Tibial nerve (tissue), 4 donors: ENCODE results near the gene ALPK3. TPM values are rescaled to one million over a fixed set of nuclear protein-coding genes. Genes with fewer than 3 reads are reported as not detected.

ENCODE experiments used
- DNase-seq, 2 donors: peaks; one replicate each; pipeline ENCODE4 v3.0.0-alpha.2; 2019; ENCODE audit warnings: low spot score in 2 of 2
- H3K27ac ChIP-seq, 4 donors: fragments of 200-600 bp; sonication (generic) in 3 of 4; one replicate each; pipeline ENCODE4 v1.5.1; 2017 to 2019; ENCODE audit warnings: mild to moderate bottlenecking in 1 of 4
- H3K27me3 ChIP-seq, 2 donors: fragments of 200-600 bp; sonication (generic) in 1 of 2; one replicate each; pipeline versions ENCODE4 v1.5.1 to v1.6.0; 2017 to 2019
- H3K36me3 ChIP-seq, 3 donors: fragments of 200-600 bp; sonication (generic); one replicate each; pipeline ENCODE4 v1.5.1; 2018 to 2019
- H3K4me1 ChIP-seq, 4 donors: fragments of 200-600 bp; sonication (generic) in 3 of 4; one replicate each; pipeline ENCODE4 v1.5.1; 2017 to 2019
- H3K4me3 ChIP-seq, 4 donors: fragments of 200-600 bp; sonication (generic) in 3 of 4; one replicate each; pipeline ENCODE4 v1.5.1; 2017 to 2019; ENCODE audit warnings: mild to moderate bottlenecking in 1 of 4, moderate library complexity in 1 of 4
- H3K9me3 ChIP-seq, 4 donors: fragments of 200-600 bp; sonication (generic) in 3 of 4; one replicate each; pipeline ENCODE4 v1.5.1; 2017 to 2019
- EP300 ChIP-seq, 2 donors: sonication (generic); formaldehyde crosslinking; IDR thresholded peaks; one replicate each; pipeline ENCODE4 v1.6.1; 2017; ENCODE audit warnings: antibody characterized with exemption in 2 of 2, mild to moderate bottlenecking in 1 of 2
- POLR2A ChIP-seq, 2 donors: fragments of 450-650 bp; IDR thresholded peaks; one replicate each; pipeline ENCODE4 v1.6.1; 2017; ENCODE audit warnings: antibody characterized with exemption in 2 of 2, mild to moderate bottlenecking in 2 of 2, moderate library complexity in 2 of 2
- WGBS, 2 donors: methylation state at CpG; one replicate each; pipeline ENCODE4 v1.1.5; 2018; 5-methylcytosine and 5-hydroxymethylcytosine counted together
- total RNA-seq, 4 donors: library from RNA; depleted of rRNA; stranded (reverse); fragments of >200 nt; gene quantifications; one replicate each; pipeline ENCODE4 v1.1.0, GENCODE V29; 2016
- TF ChIP-seq, protein P1 (sequence below), 5 experiments: fragments of 200-600 bp in 3 of 5; fragments of 450-650 bp in 2 of 5; sonication (generic) in 3 of 5; IDR thresholded peaks; one replicate each; pipeline ENCODE4 v1.5.1; 2016 to 2019; ENCODE audit warnings: antibody characterized with exemption in 5 of 5, mild to moderate bottlenecking in 3 of 5, moderate library complexity in 2 of 5

Gene ALPK3, protein sequence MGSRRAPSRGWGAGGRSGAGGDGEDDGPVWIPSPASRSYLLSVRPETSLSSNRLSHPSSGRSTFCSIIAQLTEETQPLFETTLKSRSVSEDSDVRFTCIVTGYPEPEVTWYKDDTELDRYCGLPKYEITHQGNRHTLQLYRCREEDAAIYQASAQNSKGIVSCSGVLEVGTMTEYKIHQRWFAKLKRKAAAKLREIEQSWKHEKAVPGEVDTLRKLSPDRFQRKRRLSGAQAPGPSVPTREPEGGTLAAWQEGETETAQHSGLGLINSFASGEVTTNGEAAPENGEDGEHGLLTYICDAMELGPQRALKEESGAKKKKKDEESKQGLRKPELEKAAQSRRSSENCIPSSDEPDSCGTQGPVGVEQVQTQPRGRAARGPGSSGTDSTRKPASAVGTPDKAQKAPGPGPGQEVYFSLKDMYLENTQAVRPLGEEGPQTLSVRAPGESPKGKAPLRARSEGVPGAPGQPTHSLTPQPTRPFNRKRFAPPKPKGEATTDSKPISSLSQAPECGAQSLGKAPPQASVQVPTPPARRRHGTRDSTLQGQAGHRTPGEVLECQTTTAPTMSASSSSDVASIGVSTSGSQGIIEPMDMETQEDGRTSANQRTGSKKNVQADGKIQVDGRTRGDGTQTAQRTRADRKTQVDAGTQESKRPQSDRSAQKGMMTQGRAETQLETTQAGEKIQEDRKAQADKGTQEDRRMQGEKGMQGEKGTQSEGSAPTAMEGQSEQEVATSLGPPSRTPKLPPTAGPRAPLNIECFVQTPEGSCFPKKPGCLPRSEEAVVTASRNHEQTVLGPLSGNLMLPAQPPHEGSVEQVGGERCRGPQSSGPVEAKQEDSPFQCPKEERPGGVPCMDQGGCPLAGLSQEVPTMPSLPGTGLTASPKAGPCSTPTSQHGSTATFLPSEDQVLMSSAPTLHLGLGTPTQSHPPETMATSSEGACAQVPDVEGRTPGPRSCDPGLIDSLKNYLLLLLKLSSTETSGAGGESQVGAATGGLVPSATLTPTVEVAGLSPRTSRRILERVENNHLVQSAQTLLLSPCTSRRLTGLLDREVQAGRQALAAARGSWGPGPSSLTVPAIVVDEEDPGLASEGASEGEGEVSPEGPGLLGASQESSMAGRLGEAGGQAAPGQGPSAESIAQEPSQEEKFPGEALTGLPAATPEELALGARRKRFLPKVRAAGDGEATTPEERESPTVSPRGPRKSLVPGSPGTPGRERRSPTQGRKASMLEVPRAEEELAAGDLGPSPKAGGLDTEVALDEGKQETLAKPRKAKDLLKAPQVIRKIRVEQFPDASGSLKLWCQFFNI (N-terminal part only)
- 1 to 10 TPM; 2.4 to 7.1 (median 4.7) TPM for total RNA-seq

DNA sequence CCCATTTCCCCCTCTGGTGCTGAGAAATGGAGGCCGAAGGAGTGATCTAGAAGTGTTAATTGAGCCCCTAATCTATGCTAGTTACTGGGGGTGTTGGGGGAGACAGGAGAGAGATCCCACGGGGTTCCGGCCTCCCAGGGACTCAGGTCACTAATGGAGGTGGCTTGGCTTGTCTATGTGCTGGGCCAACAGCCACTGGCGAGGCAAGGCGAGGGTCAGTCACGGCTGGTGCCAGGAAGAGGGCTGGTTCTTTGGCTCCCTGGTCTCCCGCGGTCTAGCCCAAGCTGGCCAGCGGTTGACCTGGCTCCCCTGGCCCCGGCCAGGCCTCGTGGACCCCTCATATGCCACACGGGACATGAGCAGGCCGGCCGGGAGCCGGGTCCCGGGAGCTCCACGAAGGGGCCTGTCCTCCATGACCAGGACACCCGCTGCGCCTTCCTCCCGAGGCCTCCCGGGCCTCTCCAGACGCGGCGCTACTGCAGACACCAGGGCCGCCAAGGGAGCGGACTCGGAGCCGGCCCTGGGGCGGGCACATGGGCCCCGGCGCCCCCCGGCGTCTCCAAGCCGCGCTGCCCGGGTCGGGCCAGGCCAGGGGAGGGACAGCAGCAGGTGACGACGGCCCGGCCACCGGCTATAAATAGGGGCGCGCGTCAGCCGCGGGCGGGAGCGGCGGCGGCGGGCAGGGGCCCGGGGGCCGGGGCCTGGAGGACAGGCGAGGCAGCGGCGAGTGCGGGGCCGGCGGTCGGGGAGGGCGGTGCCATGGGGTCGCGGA is at the start of gene ALPK3:
Gene ALPK3 (plus strand): TSS at position 663 of the 772 bp plus-strand sequence. CDS start 97 bp downstream, at position 760.
- Histone ChIP-seq H3K27me3 (no peaks in the 10 kb centered on the region), H3K9me3 (no peaks in the 10 kb centered on the region), H3K36me3 (no peaks in the 10 kb centered on the region), H3K4me1 (peaks cover 0 to 41% (median 11%) of the 10 kb centered on the region in 4 donors), H3K4me3 (peak within 1 kb of the TSS in 2 of 4 donors; percentile 15 to 39), H3K27ac (peak within 1 kb of the TSS in 3 of 4 donors; percentile 11 to 72 (median 66))
- 25 to 49% methylated on average over 16 to 51 of the region's 63 CpGs for WGBS, 2 donors
- TF ChIP-seq POLR2A (IDR thresholded peaks at IDR 0.05) (no peak), EP300 (IDR thresholded peaks at IDR 0.05) (no peak)
- TF ChIP-seq, protein P1, sequence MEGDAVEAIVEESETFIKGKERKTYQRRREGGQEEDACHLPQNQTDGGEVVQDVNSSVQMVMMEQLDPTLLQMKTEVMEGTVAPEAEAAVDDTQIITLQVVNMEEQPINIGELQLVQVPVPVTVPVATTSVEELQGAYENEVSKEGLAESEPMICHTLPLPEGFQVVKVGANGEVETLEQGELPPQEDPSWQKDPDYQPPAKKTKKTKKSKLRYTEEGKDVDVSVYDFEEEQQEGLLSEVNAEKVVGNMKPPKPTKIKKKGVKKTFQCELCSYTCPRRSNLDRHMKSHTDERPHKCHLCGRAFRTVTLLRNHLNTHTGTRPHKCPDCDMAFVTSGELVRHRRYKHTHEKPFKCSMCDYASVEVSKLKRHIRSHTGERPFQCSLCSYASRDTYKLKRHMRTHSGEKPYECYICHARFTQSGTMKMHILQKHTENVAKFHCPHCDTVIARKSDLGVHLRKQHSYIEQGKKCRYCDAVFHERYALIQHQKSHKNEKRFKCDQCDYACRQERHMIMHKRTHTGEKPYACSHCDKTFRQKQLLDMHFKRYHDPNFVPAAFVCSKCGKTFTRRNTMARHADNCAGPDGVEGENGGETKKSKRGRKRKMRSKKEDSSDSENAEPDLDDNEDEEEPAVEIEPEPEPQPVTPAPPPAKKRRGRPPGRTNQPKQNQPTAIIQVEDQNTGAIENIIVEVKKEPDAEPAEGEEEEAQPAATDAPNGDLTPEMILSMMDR (IDR thresholded peaks at IDR 0.05) = peak in 1 of 5 experiments; percentile 4
- DNase-seq = no peak

DNA sequence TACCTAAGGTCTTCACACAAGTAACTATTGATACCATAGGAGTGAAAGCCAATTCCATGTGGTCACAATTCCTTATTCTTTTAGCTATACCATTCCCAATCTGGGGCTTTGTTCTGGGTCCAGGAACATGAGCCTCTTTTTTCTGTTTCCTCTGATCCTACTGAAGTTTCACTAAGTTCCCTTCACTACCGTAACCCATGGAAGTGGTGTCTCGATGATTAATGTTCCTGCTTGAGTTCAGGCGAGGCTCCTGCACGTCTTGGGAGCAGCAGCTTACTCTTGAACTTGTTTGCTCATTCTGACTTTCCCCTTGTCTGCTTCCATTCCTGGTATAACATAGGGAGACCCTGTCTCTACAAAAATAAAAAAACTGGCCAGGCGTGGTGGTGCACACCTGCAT is 45.1 kb upstream of the ALPK3 start:
- Histone ChIP-seq H3K4me1 (peaks cover 0 to 32% (median 4%) of the 10 kb centered on the region in 4 donors), H3K4me3 (no peak overlapping the region), H3K27ac (no peak overlapping the region), H3K27me3 (no peaks in the 10 kb centered on the region), H3K36me3 (peaks cover 0 to 54% (median 0%) of the 10 kb centered on the region in 3 donors), H3K9me3 (no peaks in the 10 kb centered on the region)
- TF ChIP-seq, protein P1 (IDR thresholded peaks at IDR 0.05) = no peak
- TF ChIP-seq EP300 (IDR thresholded peaks at IDR 0.05) (no peak), POLR2A (IDR thresholded peaks at IDR 0.05) (no peak)
- no peak for DNase-seq
- WGBS, 2 donors = 65 to 66% methylated on average over 5 of the region's 5 CpGs

DNA sequence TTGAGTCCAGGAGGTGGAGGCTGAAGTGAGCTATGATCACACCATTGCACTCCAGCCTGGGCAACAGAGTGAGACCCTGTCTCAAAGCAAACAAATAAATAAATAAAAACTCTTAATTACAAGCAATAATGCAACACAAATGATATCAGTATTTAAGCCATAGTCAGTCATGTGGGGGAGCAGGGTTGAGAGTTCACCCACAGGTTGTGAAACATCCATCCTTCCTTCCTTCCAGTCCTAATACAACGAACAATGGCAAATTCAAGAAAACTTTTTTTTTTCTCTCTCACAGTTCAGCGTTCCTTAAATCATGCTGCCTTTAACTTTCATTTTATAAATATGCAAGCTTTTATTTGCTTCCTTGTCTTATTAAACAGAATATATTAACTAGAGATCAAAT is 44.7 kb upstream of the ALPK3 start:
- Histone ChIP-seq H3K27me3 (no peaks in the 10 kb centered on the region), H3K4me3 (no peak overlapping the region), H3K4me1 (peaks cover 0 to 35% (median 4%) of the 10 kb centered on the region in 4 donors), H3K9me3 (no peaks in the 10 kb centered on the region), H3K36me3 (peaks cover 0 to 50% (median 0%) of the 10 kb centered on the region in 3 donors), H3K27ac (no peak overlapping the region)
- 19 to 30% methylated on average over 2 of the region's 2 CpGs for WGBS, 2 donors
- TF ChIP-seq POLR2A (IDR thresholded peaks at IDR 0.05) (no peak), EP300 (IDR thresholded peaks at IDR 0.05) (no peak)
- TF ChIP-seq, protein P1 (IDR thresholded peaks at IDR 0.05) = no peak
- DNase-seq = no peak

DNA sequence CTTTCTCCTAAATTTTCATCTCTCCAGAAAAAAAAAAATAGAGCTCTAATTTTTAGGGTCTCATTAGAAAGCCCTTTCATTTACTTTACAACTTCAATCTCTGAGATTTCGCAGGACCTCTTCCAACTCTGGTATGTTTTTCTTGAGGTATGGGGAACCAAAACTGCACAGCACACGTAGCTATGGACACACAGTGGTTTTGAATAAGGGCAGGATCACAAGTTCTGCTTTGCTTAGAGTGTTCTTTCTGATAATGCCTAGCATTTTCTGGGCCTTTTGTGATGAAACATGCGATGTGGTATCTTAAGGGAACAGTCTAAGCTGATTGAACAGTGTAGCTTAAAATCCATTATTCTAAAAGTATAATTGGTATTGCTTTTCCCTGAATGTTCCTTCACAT is 43.4 kb upstream of the ALPK3 start:
- H3K4me1 ChIP-seq = peaks cover 0 to 44% (median 5%) of the 10 kb centered on the region in 4 donors
- peak overlapping the region in 1 of 4 donors; percentile 5 for H3K27ac ChIP-seq
- TF ChIP-seq, protein P1 (IDR thresholded peaks at IDR 0.05) = no peak
- TF ChIP-seq EP300 (IDR thresholded peaks at IDR 0.05) = peak in 1 of 2 donors; percentile 8
- no peak overlapping the region for H3K4me3 ChIP-seq
- peaks cover 0 to 46% (median 0%) of the 10 kb centered on the region in 3 donors for H3K36me3 ChIP-seq
- WGBS, 2 donors = 85% methylated on average over 3 of the region's 3 CpGs
- no peaks in the 10 kb centered on the region for H3K27me3 ChIP-seq
- DNase-seq = no peak
- H3K9me3 ChIP-seq = no peaks in the 10 kb centered on the region
